Measurements from ENCODE around the gene DNASE1L3. TPM values are rescaled to one million over a fixed set of nuclear protein-coding genes. Genes with fewer than 3 reads are reported as not detected.
"Not testable (repeated sequence)": the region's sequence is repeated elsewhere in the genome, so short reads cannot be mapped to it uniquely, and the experiment has no call there.

DNASE1L3 gene
- total and polyA plus RNA-seq, 2 donors (not counting 3 experiments of a cell fraction or from before 2014, with no cell fraction given) = 0.95 to 1.3 TPM

DNA sequence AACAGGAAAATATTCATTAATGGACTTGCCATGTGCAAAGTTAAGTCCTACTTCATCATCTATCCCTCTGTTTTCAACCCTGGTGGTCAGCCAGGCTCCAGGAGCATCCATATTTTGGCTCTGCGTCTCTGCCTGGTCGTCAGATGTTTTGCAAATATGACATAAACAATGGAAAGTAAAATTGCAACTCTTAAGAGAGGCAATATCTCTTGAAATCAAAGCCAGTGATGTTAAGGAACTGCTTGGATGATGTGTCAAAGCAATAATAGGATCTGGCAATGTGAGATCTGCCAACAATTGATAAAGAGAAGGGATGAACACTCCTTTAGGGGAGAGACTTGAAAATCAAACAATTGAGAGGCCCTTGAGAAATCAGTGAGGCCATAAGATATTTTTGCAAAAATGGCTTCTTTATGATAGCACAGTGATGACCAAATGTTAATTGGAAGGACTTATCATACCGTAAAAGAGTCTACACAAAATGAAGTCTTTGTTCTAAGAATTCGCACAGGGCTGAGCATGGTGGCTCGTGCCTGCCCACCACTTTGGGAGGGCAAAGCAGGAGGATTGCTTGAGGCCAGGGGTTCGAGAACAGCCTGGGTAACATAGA, 33.3 kb upstream of the DNASE1L3 start:
- intact Hi-C loops (cut with micrococcal nuclease) (no loop called here), dilution Hi-C loops (cut with MboI; ENCODE audit: extremely low pct_ligation_motif_present, low sequenced_read_pairs) (no loop called here)
- ChIA-PET CTCF (no interaction called here), POLR2A (no interaction called here)
- Histone ChIP-seq H3K9me3 (replicated peaks; ENCODE audit: control insufficient read depth, insufficient read depth, low read length) (no peaks in the 10 kb centered on the region), H3K9ac (replicated peaks; ENCODE audit: extremely low read depth, insufficient read depth, low read length) (no peak overlapping the region), H2AFZ (ENCODE audit: low read depth, low read length) (no peak overlapping the region), H3K4me3 (replicated peaks in 1 of 3; ENCODE audit: insufficient read depth in 1 of 3, low read depth in 1 of 3, low read length in 3 of 3) (no peak overlapping the region), H3K4me1 (ENCODE audit: control insufficient read depth, extremely low read depth, insufficient read depth, low read length) (no peaks in the 10 kb centered on the region), H3K27ac (ENCODE audit: insufficient read depth, low read depth, low read length) (no peak overlapping the region), H3K9me1 (replicated peaks; ENCODE audit: control insufficient read depth, extremely low read depth, insufficient read depth, low read length) (no peaks in the 10 kb centered on the region), H4K20me1 (replicated peaks; ENCODE audit: control insufficient read depth, extremely low read depth, insufficient read depth, low read length) (no peaks in the 10 kb centered on the region), H3K27me3 (ENCODE audit: control insufficient read depth in 2 of 2, insufficient read depth in 2 of 2, low read length in 2 of 2) (no peaks in the 10 kb centered on the region), H3K79me2 (ENCODE audit: control insufficient read depth, insufficient read depth, low read length) (no peaks in the 10 kb centered on the region), H3K4me2 (ENCODE audit: insufficient read depth, low read length) (no peak overlapping the region), H3K36me3 (ENCODE audit: control insufficient read depth in 2 of 2, extremely low read depth in 1 of 2, insufficient read depth in 2 of 2, low read length in 2 of 2) (no peaks in the 10 kb centered on the region)
- no peak for TF ChIP-seq JUN (IDR thresholded peaks at IDR 0.05; ENCODE audit: borderline replicate concordance, insufficient read depth, insufficient read length, low read depth)
- DNase-seq (ENCODE audit: low read depth, low spot score) (no peak), FAIRE-seq (no peak)
- BruUV-seq (replicated peaks) = no TSS peak

DNA sequence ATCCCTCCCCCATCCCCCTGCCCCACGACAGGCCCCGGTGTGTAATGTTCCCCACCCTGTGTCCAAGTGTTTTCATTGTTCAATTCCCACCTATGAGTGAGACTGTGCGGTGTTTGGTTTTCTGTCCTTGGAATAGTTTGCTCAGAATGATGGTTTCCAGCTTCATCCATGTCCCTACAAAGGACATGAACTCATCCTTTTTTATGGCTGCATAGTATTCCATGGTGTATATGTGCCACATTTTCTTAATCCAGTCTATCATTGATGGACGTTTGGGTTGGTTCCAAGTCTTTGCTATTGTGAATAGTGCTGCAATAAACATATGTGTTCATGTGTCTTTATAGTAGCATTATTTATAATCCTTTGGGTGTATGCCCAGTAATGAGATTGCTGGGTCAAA, 32.1 kb upstream of the DNASE1L3 start:
- H3K4me2 ChIP-seq (ENCODE audit: insufficient read depth, low read length); BruUV-seq (replicated peaks); intact Hi-C loops (cut with micrococcal nuclease); POLR2A ChIA-PET; H3K9me1 ChIP-seq (replicated peaks; ENCODE audit: control insufficient read depth, extremely low read depth, insufficient read depth, low read length); dilution Hi-C loops (cut with MboI; ENCODE audit: extremely low pct_ligation_motif_present, low sequenced_read_pairs); H3K4me3 ChIP-seq (replicated peaks in 1 of 3; ENCODE audit: insufficient read depth in 1 of 3, low read depth in 1 of 3, low read length in 3 of 3); H3K27me3 ChIP-seq (ENCODE audit: control insufficient read depth in 2 of 2, insufficient read depth in 2 of 2, low read length in 2 of 2); H4K20me1 ChIP-seq (replicated peaks; ENCODE audit: control insufficient read depth, extremely low read depth, insufficient read depth, low read length); H3K36me3 ChIP-seq (ENCODE audit: control insufficient read depth in 2 of 2, extremely low read depth in 1 of 2, insufficient read depth in 2 of 2, low read length in 2 of 2); H2AFZ ChIP-seq (ENCODE audit: low read depth, low read length); FAIRE-seq; H3K27ac ChIP-seq (ENCODE audit: insufficient read depth, low read depth, low read length); H3K79me2 ChIP-seq (ENCODE audit: control insufficient read depth, insufficient read depth, low read length); DNase-seq (ENCODE audit: low read depth, low spot score); H3K9ac ChIP-seq (replicated peaks; ENCODE audit: extremely low read depth, insufficient read depth, low read length); H3K4me1 ChIP-seq (ENCODE audit: control insufficient read depth, extremely low read depth, insufficient read depth, low read length); H3K9me3 ChIP-seq (replicated peaks; ENCODE audit: control insufficient read depth, insufficient read depth, low read length): not testable (repeated sequence)
- CTCF ChIA-PET = interaction anchor here (0.9 to 1.1 kb wide), 2 partner anchors 26 to 55 kb away, joined by 3 to 4 read pairs; no protein-coding TSS in a partner anchor

Data from endothelial cell of umbilical vein (primary cell).